Gastroesophageal sphincter (tissue), 3 donors: ENCODE data around the gene ELP6.

Source experiments
- CTCF ChIP-seq, 4 experiments: fragments of 200-600 bp in 2 of 4; fragments of 450-650 bp in 2 of 4; sonication (generic) in 1 of 4; IDR thresholded peaks; one replicate each; pipeline ENCODE4 v1.5.1; 2017 to 2019; ENCODE audit warnings: antibody characterized with exemption in 4 of 4, mild to moderate bottlenecking in 2 of 4, moderate library complexity in 2 of 4
- EP300 ChIP-seq: sonication (generic); formaldehyde crosslinking; IDR thresholded peaks from one replicate; pipeline ENCODE4 v1.6.1; 2017; ENCODE audit warnings: antibody characterized with exemption, mild to moderate bottlenecking

- no peak for TF ChIP-seq EP300
- no peak for TF ChIP-seq CTCF (IDR thresholded peaks at IDR 0.05)
Measured at GRCh38 chr3:47533481-47533880, 20.0 kb upstream of the ELP6 start.
